ENCODE data around the gene NF2. TPM values are rescaled to one million over a fixed set of nuclear protein-coding genes. Genes with fewer than 3 reads are reported as not detected.

NF2 gene
- total RNA-seq, 1 experiment from 2014 or later: 159 TPM

- Histone ChIP-seq H3K36me3 (peaks cover 9% of the 10 kb centered on the region), H3K4me3 (no peak overlapping the region), H3K9me3 (no peaks in the 10 kb centered on the region), H3K27me3 (no peaks in the 10 kb centered on the region)
- DNase-seq: no peak
Observed at GRCh38 chr22:29623059-29623458, 19.6 kb downstream of the NF2 start.

- Histone ChIP-seq H3K36me3 (peaks cover 11% of the 10 kb centered on the region), H3K9me3 (no peaks in the 10 kb centered on the region), H3K27me3 (no peaks in the 10 kb centered on the region), H3K4me3 (no peak overlapping the region)
- no peak for DNase-seq
Observed at GRCh38 chr22:29623553-29624169, 20.2 kb downstream of the NF2 start.

DNA sequence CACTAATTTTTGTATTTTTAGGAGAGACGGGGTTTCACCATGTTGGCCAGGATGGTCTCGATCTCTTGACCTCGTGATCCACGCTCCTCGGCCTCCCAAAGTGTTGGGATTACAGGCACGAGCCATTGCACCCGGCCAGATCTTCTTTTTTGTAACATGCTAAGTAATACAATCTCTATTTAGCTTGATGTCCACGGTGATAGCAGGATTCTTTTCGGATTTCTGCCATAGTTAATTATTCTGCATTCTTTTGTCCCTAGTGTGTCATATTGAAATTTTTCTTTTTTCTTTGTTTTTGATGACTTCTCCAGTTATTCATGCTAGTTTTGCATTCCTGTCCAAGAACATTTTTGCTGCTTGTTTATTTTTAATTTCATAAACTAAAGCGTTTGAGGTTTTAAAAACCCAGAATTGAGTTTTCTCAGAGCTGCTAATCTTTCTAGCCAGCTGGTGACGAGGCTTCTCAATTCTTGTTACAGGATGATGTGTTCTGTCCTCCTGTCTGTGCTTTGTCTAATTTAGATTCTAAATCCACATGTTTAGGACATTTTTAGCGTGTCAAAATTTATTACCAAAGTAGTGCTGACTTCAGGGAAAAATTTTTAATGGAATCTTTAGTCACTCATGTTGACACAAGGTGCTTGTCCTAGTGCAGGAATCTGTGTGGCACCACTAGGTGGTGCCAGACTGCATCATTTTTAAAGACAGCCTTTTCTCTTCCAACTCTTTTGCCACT is 21.8 kb downstream of the NF2 start:
- Histone ChIP-seq H3K9me3 (no peaks in the 10 kb centered on the region), H3K27me3 (no peaks in the 10 kb centered on the region), H3K4me3 (no peak overlapping the region), H3K36me3 (peaks cover 20% of the 10 kb centered on the region)
- DNase-seq: peak; percentile 60

DNA sequence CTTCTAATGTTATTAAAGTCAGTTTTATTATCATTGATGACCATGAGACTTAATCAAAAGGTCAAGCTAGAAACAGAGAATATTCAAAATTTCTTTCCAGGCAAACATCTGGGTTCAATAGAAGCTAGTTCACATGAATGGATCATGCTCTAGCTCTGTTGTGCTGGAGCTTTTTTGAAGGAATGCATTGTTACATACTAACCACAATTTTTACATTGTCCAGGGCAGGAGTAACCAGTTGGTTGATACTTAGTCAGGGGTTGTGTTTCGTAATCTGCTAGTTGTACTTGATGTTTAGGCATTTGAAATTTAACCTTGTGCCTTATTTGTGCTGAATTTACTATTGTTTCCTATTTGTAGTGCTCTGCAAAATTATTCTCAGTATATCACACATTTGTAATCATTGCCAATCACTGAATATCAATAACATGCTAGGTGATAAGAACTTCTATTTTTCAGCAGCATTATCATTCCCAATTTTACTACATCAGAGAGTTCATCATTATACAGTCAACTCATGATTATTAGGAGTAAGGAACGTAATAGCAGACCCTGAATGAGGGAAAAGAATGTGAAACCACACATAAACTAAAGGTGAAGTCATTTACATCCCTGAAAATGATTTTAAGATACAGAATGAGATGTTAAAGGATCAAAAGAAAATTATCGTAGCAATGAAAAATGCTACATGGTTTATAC is 23.2 kb downstream of the NF2 start:
- peaks cover 28% of the 10 kb centered on the region for H3K36me3 ChIP-seq
- no peaks in the 10 kb centered on the region for H3K9me3 ChIP-seq
- H3K4me3 ChIP-seq: no peak overlapping the region
- DNase-seq: no peak
- no peaks in the 10 kb centered on the region for H3K27me3 ChIP-seq

- no peak for DNase-seq
- Histone ChIP-seq H3K9me3 (no peaks in the 10 kb centered on the region), H3K27me3 (no peaks in the 10 kb centered on the region), H3K36me3 (peaks cover 30% of the 10 kb centered on the region), H3K4me3 (no peak overlapping the region)
Observed at GRCh38 chr22:29627196-29627535, 23.7 kb downstream of the NF2 start.

- H3K9me3 ChIP-seq: no peaks in the 10 kb centered on the region
- no peaks in the 10 kb centered on the region for H3K27me3 ChIP-seq
- no peak for DNase-seq
- H3K4me3 ChIP-seq: no peak overlapping the region
- peaks cover 35% of the 10 kb centered on the region for H3K36me3 ChIP-seq
Observed at GRCh38 chr22:29628996-29629902, 25.8 kb downstream of the NF2 start.

DNA sequence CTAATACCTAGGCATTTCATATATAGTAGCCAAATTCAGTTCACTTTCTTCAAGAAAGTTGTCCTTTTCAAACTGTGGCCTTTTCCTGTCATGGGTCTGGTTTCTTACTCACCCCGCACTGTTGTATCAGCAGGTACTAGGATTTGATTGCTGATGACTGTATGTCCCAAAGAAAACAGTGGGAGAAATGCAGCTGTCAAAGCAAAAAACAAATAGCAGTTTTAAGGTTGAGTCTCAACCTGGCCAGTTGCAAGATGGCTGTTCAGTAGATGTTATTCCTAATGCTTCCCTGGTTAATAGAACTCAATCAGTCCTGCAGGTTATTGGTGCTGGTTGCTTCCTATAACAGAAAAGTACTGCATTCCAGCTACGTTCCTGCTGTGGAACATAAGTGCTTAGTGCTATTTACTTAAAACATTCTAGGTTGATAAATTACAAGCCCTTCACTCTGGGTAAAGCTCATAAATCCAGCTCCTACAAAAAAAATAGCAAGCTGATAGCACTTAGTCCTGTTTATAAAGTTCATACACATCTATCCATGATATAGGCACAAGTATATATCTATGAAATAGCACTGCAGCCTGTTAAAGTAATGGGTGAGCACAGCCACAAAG is 26.6 kb downstream of the NF2 start:
- DNase-seq: no peak
- peaks cover 35% of the 10 kb centered on the region for H3K36me3 ChIP-seq
- no peak overlapping the region for H3K4me3 ChIP-seq
- no peaks in the 10 kb centered on the region for H3K9me3 ChIP-seq
- no peaks in the 10 kb centered on the region for H3K27me3 ChIP-seq

DNA sequence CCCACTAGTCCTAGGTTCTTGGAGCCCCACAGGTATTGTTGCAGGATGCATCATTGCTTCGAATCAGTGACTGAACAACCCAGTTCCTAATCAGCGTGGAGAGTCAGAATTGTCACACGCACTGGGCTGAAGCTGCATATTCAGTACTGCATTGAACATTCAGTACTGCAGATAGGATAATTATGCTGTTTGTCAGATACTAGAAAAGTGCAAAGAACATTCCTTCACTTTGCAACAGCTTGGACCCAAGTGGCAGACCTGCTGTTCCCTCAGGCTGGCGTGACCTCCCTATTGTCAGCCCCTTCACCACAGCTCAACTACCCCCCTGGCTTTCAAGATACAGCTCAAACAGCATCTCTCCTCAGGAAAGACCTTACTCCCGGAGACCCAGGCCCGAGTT is 27.6 kb downstream of the NF2 start:
- H3K27me3 ChIP-seq: no peaks in the 10 kb centered on the region
- H3K9me3 ChIP-seq: no peaks in the 10 kb centered on the region
- no peak for DNase-seq
- peaks cover 35% of the 10 kb centered on the region for H3K36me3 ChIP-seq
- no peak overlapping the region for H3K4me3 ChIP-seq

- H3K36me3 ChIP-seq: peaks cover 37% of the 10 kb centered on the region
- H3K9me3 ChIP-seq: no peaks in the 10 kb centered on the region
- DNase-seq: no peak
- H3K27me3 ChIP-seq: no peaks in the 10 kb centered on the region
- H3K4me3 ChIP-seq: no peak overlapping the region
Observed at GRCh38 chr22:29631725-29632124, 28.3 kb downstream of the NF2 start.

GRCh38 chr22:29632672-29633071 is 29.2 kb downstream of the NF2 start:
- Histone ChIP-seq H3K36me3 (peaks cover 45% of the 10 kb centered on the region), H3K4me3 (no peak overlapping the region), H3K27me3 (no peaks in the 10 kb centered on the region), H3K9me3 (no peaks in the 10 kb centered on the region)
- no peak for DNase-seq

GRCh38 chr22:29633514-29634312 is 30.3 kb downstream of the NF2 start:
- Histone ChIP-seq H3K4me3 (no peak overlapping the region), H3K9me3 (no peaks in the 10 kb centered on the region), H3K36me3 (peaks cover 48% of the 10 kb centered on the region), H3K27me3 (no peaks in the 10 kb centered on the region)
- no peak for DNase-seq

DNA sequence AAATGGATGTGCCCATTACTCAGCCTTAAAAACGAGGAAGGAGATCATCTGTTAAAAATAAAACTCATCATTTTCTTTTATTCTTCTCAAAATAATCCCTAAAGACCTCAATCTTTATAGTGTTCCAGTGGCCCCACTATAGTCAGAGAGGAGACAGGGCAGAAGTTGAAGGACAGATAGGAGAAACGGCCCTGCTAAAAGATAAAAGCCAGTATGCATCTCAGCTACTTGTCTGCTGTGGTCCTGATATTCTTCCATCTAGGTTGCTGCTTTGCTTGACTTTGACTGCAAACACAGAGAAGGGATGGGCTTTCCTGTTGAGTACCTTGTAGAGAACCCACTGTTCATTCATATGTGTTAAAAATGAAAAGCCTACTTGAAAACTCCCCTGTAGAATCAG is 31.4 kb downstream of the NF2 start:
- no peak for DNase-seq
- Histone ChIP-seq H3K27me3 (no peaks in the 10 kb centered on the region), H3K36me3 (peaks cover 51% of the 10 kb centered on the region), H3K4me3 (no peak overlapping the region), H3K9me3 (no peaks in the 10 kb centered on the region)

DNA sequence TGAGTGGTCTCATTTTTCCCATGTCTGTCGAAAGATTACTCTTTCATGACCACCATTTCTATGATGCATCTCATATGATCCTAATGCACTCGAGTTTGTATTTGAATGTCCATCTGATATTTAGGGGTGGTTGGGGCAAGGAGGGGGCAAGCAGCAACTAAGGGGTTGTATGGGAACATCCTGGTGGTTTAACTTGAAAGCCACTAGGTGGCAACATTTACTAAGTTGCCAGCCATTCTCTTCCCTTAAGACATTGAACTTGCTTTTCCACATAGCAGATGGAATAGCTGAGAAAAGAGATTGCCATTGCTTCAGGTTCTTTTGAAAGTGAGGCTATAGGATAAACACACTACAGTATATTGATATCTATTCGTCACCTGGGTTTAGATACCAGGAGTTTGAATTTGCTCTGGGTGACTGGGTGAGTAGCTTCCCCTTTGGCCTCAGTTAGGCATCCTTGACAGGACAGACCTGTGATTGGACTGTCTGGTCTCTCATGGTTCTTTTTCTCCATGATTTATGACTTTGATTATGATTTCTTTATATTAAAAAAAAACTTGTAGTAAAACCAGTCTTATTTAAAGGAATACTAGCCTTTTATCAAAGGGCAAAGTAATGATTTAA is 32.4 kb downstream of the NF2 start:
- Histone ChIP-seq H3K4me3 (no peak overlapping the region), H3K36me3 (peaks cover 54% of the 10 kb centered on the region), H3K9me3 (no peaks in the 10 kb centered on the region), H3K27me3 (no peaks in the 10 kb centered on the region)
- DNase-seq: no peak

DNA sequence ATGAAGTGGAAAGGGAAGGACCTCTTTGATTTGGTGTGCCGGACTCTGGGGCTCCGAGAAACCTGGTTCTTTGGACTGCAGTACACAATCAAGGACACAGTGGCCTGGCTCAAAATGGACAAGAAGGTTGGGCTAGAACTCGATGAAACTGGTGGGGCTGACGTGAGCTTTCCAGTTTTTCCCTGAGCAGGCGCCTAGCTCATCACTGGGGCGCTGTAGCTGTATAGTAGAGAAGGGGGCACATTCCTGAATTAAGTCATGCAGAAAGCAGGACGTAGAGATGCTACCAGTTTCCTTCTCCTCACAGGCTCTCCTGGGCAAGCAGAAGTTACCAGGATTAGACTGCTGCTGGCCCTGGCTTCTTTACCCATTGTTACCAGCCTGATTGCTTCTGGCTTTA is 33.3 kb downstream of the NF2 start:
- no peaks in the 10 kb centered on the region for H3K27me3 ChIP-seq
- H3K4me3 ChIP-seq: no peak overlapping the region
- no peak for DNase-seq
- H3K9me3 ChIP-seq: no peaks in the 10 kb centered on the region
- H3K36me3 ChIP-seq: peaks cover 56% of the 10 kb centered on the region

DNA sequence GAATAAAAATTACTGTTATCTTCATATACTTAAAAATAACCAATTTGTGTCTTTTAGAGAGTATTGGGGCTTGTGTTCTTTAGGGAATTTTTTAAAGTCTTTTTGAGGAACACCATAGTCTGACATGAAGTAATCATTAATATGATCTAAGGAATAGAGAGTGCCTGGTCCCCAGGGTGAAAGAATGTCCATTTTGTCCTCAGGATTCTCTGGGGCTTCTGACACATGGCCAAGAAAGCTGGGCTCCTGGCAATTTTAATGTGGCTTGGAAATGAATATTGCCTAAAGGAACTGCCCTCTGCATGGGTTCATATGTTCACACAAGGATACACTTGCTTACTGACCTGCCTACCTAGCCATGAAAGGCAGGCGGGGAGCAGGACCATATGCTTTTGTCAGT is 33.7 kb downstream of the NF2 start:
- Histone ChIP-seq H3K4me3 (no peak overlapping the region), H3K36me3 (peaks cover 59% of the 10 kb centered on the region)

More for the DNA sequence above, 33.7 kb downstream of the NF2 start:
- Histone ChIP-seq H3K9me3 (no peaks in the 10 kb centered on the region), H3K27me3 (no peaks in the 10 kb centered on the region)
- DNase-seq: no peak

Data from MG63 (cell line).